Measurements from ENCODE around the gene CFAP92. TPM values are rescaled to one million over a fixed set of nuclear protein-coding genes. Genes with fewer than 3 reads are reported as not detected.

Gene CFAP92
- total RNA-seq, 1 donor from 2014 or later: 2.7 TPM

- no peak for TF ChIP-seq CTCF (IDR thresholded peaks at IDR 0.05; ENCODE audit: unreplicated experiment)
- H3K9me3 Mint-ChIP-seq (ENCODE audit: low read depth): no peaks in the 10 kb centered on the region
- no peak for DNase-seq (ENCODE audit: low spot score, unreplicated experiment)
- H3K4me3 Mint-ChIP-seq (ENCODE audit: low read depth): no peak overlapping the region
- H3K27me3 Mint-ChIP-seq: peaks cover 22% of the 10 kb centered on the region
- H3K4me1 Mint-ChIP-seq (ENCODE audit: low read depth): no peaks in the 10 kb centered on the region
- no peaks in the 10 kb centered on the region for H3K36me3 Mint-ChIP-seq (ENCODE audit: insufficient read depth)
- H3K27ac Mint-ChIP-seq: no peak overlapping the region
These were observed 16.6 kb upstream of the CFAP92 start for GRCh38 chr3:129010310-129010956.

- Mint-ChIP-seq H3K9me3 (ENCODE audit: low read depth) (no peaks in the 10 kb centered on the region), H3K4me3 (ENCODE audit: low read depth) (no peak overlapping the region), H3K36me3 (ENCODE audit: insufficient read depth) (no peaks in the 10 kb centered on the region), H3K4me1 (ENCODE audit: low read depth) (no peaks in the 10 kb centered on the region), H3K27me3 (peaks cover 28% of the 10 kb centered on the region), H3K27ac (no peak overlapping the region)
- no peak for DNase-seq (ENCODE audit: low spot score, unreplicated experiment)
- no peak for TF ChIP-seq CTCF (IDR thresholded peaks at IDR 0.05; ENCODE audit: unreplicated experiment)
These were observed 15.4 kb upstream of the CFAP92 start for GRCh38 chr3:129009266-129009665.

GRCh38 chr3:129007792-129008191 lies 13.9 kb upstream of the CFAP92 start:
- no peak overlapping the region for H3K4me3 Mint-ChIP-seq (ENCODE audit: low read depth)
- H3K36me3 Mint-ChIP-seq (ENCODE audit: insufficient read depth): no peaks in the 10 kb centered on the region
- DNase-seq (ENCODE audit: low spot score, unreplicated experiment): no peak
- H3K27ac Mint-ChIP-seq: no peak overlapping the region
- TF ChIP-seq CTCF (IDR thresholded peaks at IDR 0.05; ENCODE audit: unreplicated experiment): no peak
- no peaks in the 10 kb centered on the region for H3K4me1 Mint-ChIP-seq (ENCODE audit: low read depth)
- H3K27me3 Mint-ChIP-seq: peaks cover 38% of the 10 kb centered on the region
- no peaks in the 10 kb centered on the region for H3K9me3 Mint-ChIP-seq (ENCODE audit: low read depth)

- DNase-seq (ENCODE audit: low spot score, unreplicated experiment): no peak
- no peak overlapping the region for H3K27ac Mint-ChIP-seq
- no peaks in the 10 kb centered on the region for H3K9me3 Mint-ChIP-seq (ENCODE audit: low read depth)
- peaks cover 3% of the 10 kb centered on the region for H3K4me1 Mint-ChIP-seq (ENCODE audit: low read depth)
- H3K36me3 Mint-ChIP-seq (ENCODE audit: insufficient read depth): no peaks in the 10 kb centered on the region
- no peak for TF ChIP-seq CTCF (IDR thresholded peaks at IDR 0.05; ENCODE audit: unreplicated experiment)
- no peak overlapping the region for H3K4me3 Mint-ChIP-seq (ENCODE audit: low read depth)
- peaks cover 46% of the 10 kb centered on the region for H3K27me3 Mint-ChIP-seq
These were observed 13.0 kb upstream of the CFAP92 start for GRCh38 chr3:129006864-129007263.

- H3K4me1 Mint-ChIP-seq (ENCODE audit: low read depth): peaks cover 3% of the 10 kb centered on the region
- H3K27ac Mint-ChIP-seq: no peak overlapping the region
- H3K9me3 Mint-ChIP-seq (ENCODE audit: low read depth): no peaks in the 10 kb centered on the region
- TF ChIP-seq CTCF (IDR thresholded peaks at IDR 0.05; ENCODE audit: unreplicated experiment): no peak
- no peak overlapping the region for H3K4me3 Mint-ChIP-seq (ENCODE audit: low read depth)
- H3K27me3 Mint-ChIP-seq: peaks cover 50% of the 10 kb centered on the region
- no peak for DNase-seq (ENCODE audit: low spot score, unreplicated experiment)
- H3K36me3 Mint-ChIP-seq (ENCODE audit: insufficient read depth): no peaks in the 10 kb centered on the region
These were observed 11.8 kb upstream of the CFAP92 start for GRCh38 chr3:129005526-129006303.
